GM12878 (cell line): ENCODE data around the gene ZBTB16. TPM values are rescaled to one million over a fixed set of nuclear protein-coding genes. Genes with fewer than 3 reads are reported as not detected.

Source experiments
- ATAC-seq: fragments of 200-7000 bp; cut with Tn5 transposase; 3 replicates; pipeline ENCODE4 v1.9.1; 2020; ENCODE audit warnings: mild to moderate bottlenecking, moderate library complexity
- BruUV-seq: library from RNA; stranded (reverse); fragments of 400-500 nt; replicated peaks from 2 replicates; lab custom pipeline; 2021; lab: Mats Ljungman, UMichigan
- CTCF ChIA-PET: fragments of 300-600 bp; sonication (Branson Sonifier 250); formaldehyde crosslinking; extraction: SDS; loops from one replicate; lab custom pipeline; 2021; ENCODE audit warnings: inconsistent platforms; lab: Yijun Ruan, JAX
- POLR2A ChIA-PET: fragments of 350-600 bp; formaldehyde crosslinking; extraction: SDS; loops from one replicate; lab custom pipeline; 2021; ENCODE audit warnings: inconsistent platforms; lab: Charles Lee
- RAD21 ChIA-PET: fragments of 300-600 bp; sonication (Branson Sonifier 250); formaldehyde crosslinking; loops from one replicate; lab custom pipeline; 2023; ENCODE audit warnings: antibody characterized with exemption; ENCODE audit not compliant: unreplicated experiment; lab: Charles Lee
- SMC1A ChIA-PET: fragments of 300-600 bp; sonication (Branson Sonifier 250); formaldehyde crosslinking; loops from one replicate; lab custom pipeline; 2023; ENCODE audit not compliant: unreplicated experiment, uncharacterized antibody; lab: Charles Lee
- DNase-seq: peaks from one replicate; pipeline ENCODE4 v3.0.0-alpha.2; 2011; ENCODE audit warnings: low read depth, low spot score
- FAIRE-seq: peaks from 3 replicates; lab custom pipeline; 2011; peaks lifted over from hg19 to GRCh38; lab: Jason Lieb, UNC
- H2AFZ ChIP-seq: 2 replicates; pipeline ENCODE4 v1.6.0; 2011; ENCODE audit warnings: low read depth, low read length, control low read depth; ENCODE audit not compliant: control insufficient read depth
- H3K27ac ChIP-seq: 2 replicates; pipeline ENCODE4 v1.5.1; 2011; ENCODE audit warnings: control low read depth; ENCODE audit not compliant: control insufficient read depth, insufficient read depth
- H3K27me3 ChIP-seq, 2 experiments: replicated peaks in 1 of 2; 2 replicates each; pipeline versions ENCODE4 v1.6.0 to v1.6.1; 2011; ENCODE audit warnings: low read length in 1 of 2; ENCODE audit not compliant: control insufficient read depth in 2 of 2, insufficient read depth in 2 of 2
- H3K36me3 ChIP-seq, 2 experiments: 2 replicates each; pipeline ENCODE4 v1.5.1; 2011; ENCODE audit warnings: low read length in 1 of 2; ENCODE audit not compliant: control insufficient read depth in 2 of 2, insufficient read depth in 2 of 2
- H3K4me1 ChIP-seq: 2 replicates; pipeline ENCODE4 v1.6.1; 2011; ENCODE audit warnings: mild to moderate bottlenecking, low read length, moderate library complexity, mixed read lengths; ENCODE audit not compliant: control insufficient read depth, insufficient read depth
- H3K4me2 ChIP-seq: 2 replicates; pipeline ENCODE4 v1.6.0; 2011; ENCODE audit warnings: control low read depth; ENCODE audit not compliant: control insufficient read depth, insufficient read depth
- H3K4me3 ChIP-seq: fragments of 200-600 bp; sonication (generic); 2 replicates; pipeline ENCODE4 v1.5.1; 2016
- H3K79me2 ChIP-seq: 2 replicates; pipeline ENCODE4 v1.6.0; 2011; ENCODE audit warnings: low read length; ENCODE audit not compliant: control insufficient read depth, insufficient read depth
- H3K9ac ChIP-seq: 2 replicates; pipeline ENCODE4 v1.8.0; 2011; ENCODE audit warnings: low read length, control low read depth, mixed read lengths; ENCODE audit not compliant: control insufficient read depth, insufficient read depth
- H3K9me3 ChIP-seq: replicated peaks from 3 replicates; pipeline ENCODE4 v1.5.1; 2011; ENCODE audit warnings: mild to moderate bottlenecking, low read length; ENCODE audit not compliant: control insufficient read depth, insufficient read depth
- H4K20me1 ChIP-seq: 2 replicates; pipeline ENCODE4 v1.6.0; 2011; ENCODE audit not compliant: control insufficient read depth, insufficient read depth
- BHLHE40 ChIP-seq, 2 experiments: fragments of 450-650 bp in 1 of 2; IDR thresholded peaks; 2 replicates each; pipeline ENCODE4 v1.6.1; 2011 to 2017; ENCODE audit warnings: low read depth in 2 of 2, borderline replicate concordance in 1 of 2, improper control_type of control experiment in 1 of 2, low read length in 1 of 2, mild to moderate bottlenecking in 1 of 2
- ETV6 ChIP-seq, 2 experiments: fragments of 450-650 bp in 1 of 2; IDR thresholded peaks in 1 of 2; conservative IDR thresholded peaks in 1 of 2; 2 replicates each; pipeline ENCODE4 v1.6.1; 2014; ENCODE audit warnings: antibody characterized with exemption in 1 of 2, borderline replicate concordance in 1 of 2, low read depth in 1 of 2, mild to moderate bottlenecking in 1 of 2, moderate library complexity in 1 of 2
- GATAD2B ChIP-seq: fragments of 450-650 bp; conservative IDR thresholded peaks from 2 replicates; pipeline ENCODE4 v1.6.1; 2017; ENCODE audit warnings: low read depth, mild to moderate bottlenecking, moderate library complexity
- HDGF ChIP-seq: fragments of 450-650 bp; IDR thresholded peaks from 2 replicates; pipeline ENCODE4 v1.6.1; 2016; ENCODE audit warnings: antibody characterized with exemption
- JUND ChIP-seq: IDR thresholded peaks from 2 replicates; pipeline ENCODE4 v1.6.1; 2012; ENCODE audit warnings: low read depth, mild to moderate bottlenecking, low read length, improper control_type of control experiment, moderate library complexity
- MYC ChIP-seq: IDR thresholded peaks from 2 replicates; pipeline ENCODE4 v1.6.1; 2011; ENCODE audit warnings: mild to moderate bottlenecking, low read length, moderate library complexity, inconsistent platforms; ENCODE audit not compliant: insufficient read depth, insufficient replicate concordance, insufficient read length, severe bottlenecking
- PAX5 ChIP-seq: IDR thresholded peaks from 2 replicates; pipeline ENCODE4 v1.6.1; 2011; ENCODE audit warnings: low read depth, low read length, borderline replicate concordance
- PAX8 ChIP-seq: fragments of 450-650 bp; IDR thresholded peaks from 2 replicates; pipeline ENCODE4 v1.6.1; 2017; ENCODE audit warnings: mild to moderate bottlenecking, moderate library complexity
- POLR2AphosphoS2 ChIP-seq: IDR thresholded peaks from 2 replicates; pipeline ENCODE4 v1.6.1; 2011; ENCODE audit warnings: low read depth, mild to moderate bottlenecking, low read length, improper control_type of control experiment, moderate library complexity
- POLR2AphosphoS5 ChIP-seq: IDR thresholded peaks from 2 replicates; pipeline ENCODE4 v1.6.1; 2011; ENCODE audit warnings: mild to moderate bottlenecking, low read length, inconsistent platforms
- RAD21 ChIP-seq: IDR thresholded peaks from 2 replicates; pipeline ENCODE4 v1.6.1; 2011; ENCODE audit warnings: mild to moderate bottlenecking, low read depth, low read length, moderate library complexity; ENCODE audit not compliant: insufficient read depth
- RAD51 ChIP-seq: fragments of 450-650 bp; IDR thresholded peaks from 2 replicates; pipeline ENCODE4 v1.6.1; 2016; ENCODE audit warnings: moderate library complexity, mild to moderate bottlenecking, inconsistent platforms
- SMARCA5 ChIP-seq: fragments of 450-650 bp; IDR thresholded peaks from 2 replicates; pipeline ENCODE4 v1.6.1; 2017; ENCODE audit warnings: mild to moderate bottlenecking
- SPI1 ChIP-seq: IDR thresholded peaks from 2 replicates; pipeline ENCODE4 v1.6.1; 2011; ENCODE audit warnings: low read depth, mild to moderate bottlenecking, low read length, moderate library complexity, borderline replicate concordance; ENCODE audit not compliant: insufficient read depth
- STAT3 ChIP-seq: IDR thresholded peaks from 2 replicates; pipeline ENCODE4 v1.6.1; 2011; ENCODE audit warnings: low read depth, low read length, improper control_type of control experiment
- WRNIP1 ChIP-seq: IDR thresholded peaks from 2 replicates; pipeline ENCODE4 v1.6.1; 2011; ENCODE audit warnings: low read depth, low read length, improper control_type of control experiment, borderline replicate concordance
- ZSCAN29 ChIP-seq: fragments of 450-650 bp; IDR thresholded peaks from 2 replicates; pipeline ENCODE4 v1.6.1; 2017; ENCODE audit warnings: mild to moderate bottlenecking, moderate library complexity
- WGBS: methylation state at CpG from one replicate; pipeline ENCODE4 v1.1.6; 2016; ENCODE audit warnings: low lambda C conversion rate; ENCODE audit not compliant: insufficient replicate concordance, insufficient coverage; ENCODE audit errors: missing lambda C conversion rate; 5-methylcytosine and 5-hydroxymethylcytosine counted together
- in situ Hi-C: fragments of 300-500 bp; cut with MboI; formaldehyde crosslinking; loops from 9 replicates; pipeline ENCODE4 v1.14.3; 2018; ENCODE audit warnings: mixed read lengths
- intact Hi-C: fragments of 100-400 bp; cut with micrococcal nuclease; formaldehyde crosslinking; loops from one replicate; pipeline ENCODE4 v1.14.2; 2022; ENCODE audit not compliant: unreplicated experiment
- polyA plus RNA-seq, 11 experiments: library from polyadenylated mRNA; depleted of rRNA in 4 of 11; unstranded in 6 of 11; stranded (reverse) in 5 of 11; fragments of >200 nt; fragmentation: Nextera tagmentation in 4 of 11; fragmentation: Illumina TruSeq in 1 of 11; extraction: Ambion mirVana in 4 of 11; extraction: Trizol in 1 of 11; gene quantifications; 1 replicate in 1 of 11; 2 replicates in 10 of 11; pipeline versions ENCODE4 v1.2.1 to v1.2.3, GENCODE V29; 2011 to 2016; ENCODE audit warnings: inconsistent platforms in 2 of 11, missing spikeins in 2 of 11, low read depth in 1 of 11
- total RNA-seq, 4 experiments: library from RNA; depleted of rRNA in 3 of 4; stranded (reverse); fragments of >200 nt in 3 of 4; fragmentation: Illumina TruSeq in 1 of 4; extraction: Trizol in 1 of 4; gene quantifications; 2 replicates each; pipeline versions ENCODE4 v1.2.1 to v1.2.3, GENCODE V29; 2013 to 2021
- TF ChIP-seq, protein P1 (sequence below): fragments of 450-650 bp; IDR thresholded peaks from 2 replicates; pipeline ENCODE4 v1.6.1; 2016; ENCODE audit warnings: mild to moderate bottlenecking, moderate library complexity, borderline replicate concordance

The ZBTB16 gene
- total and polyA plus RNA-seq, 10 of the 15 experiments (the other 5 are each of a cell fraction or from before 2014, with no cell fraction given): 0.38 TPM; not detected in 9

DNA sequence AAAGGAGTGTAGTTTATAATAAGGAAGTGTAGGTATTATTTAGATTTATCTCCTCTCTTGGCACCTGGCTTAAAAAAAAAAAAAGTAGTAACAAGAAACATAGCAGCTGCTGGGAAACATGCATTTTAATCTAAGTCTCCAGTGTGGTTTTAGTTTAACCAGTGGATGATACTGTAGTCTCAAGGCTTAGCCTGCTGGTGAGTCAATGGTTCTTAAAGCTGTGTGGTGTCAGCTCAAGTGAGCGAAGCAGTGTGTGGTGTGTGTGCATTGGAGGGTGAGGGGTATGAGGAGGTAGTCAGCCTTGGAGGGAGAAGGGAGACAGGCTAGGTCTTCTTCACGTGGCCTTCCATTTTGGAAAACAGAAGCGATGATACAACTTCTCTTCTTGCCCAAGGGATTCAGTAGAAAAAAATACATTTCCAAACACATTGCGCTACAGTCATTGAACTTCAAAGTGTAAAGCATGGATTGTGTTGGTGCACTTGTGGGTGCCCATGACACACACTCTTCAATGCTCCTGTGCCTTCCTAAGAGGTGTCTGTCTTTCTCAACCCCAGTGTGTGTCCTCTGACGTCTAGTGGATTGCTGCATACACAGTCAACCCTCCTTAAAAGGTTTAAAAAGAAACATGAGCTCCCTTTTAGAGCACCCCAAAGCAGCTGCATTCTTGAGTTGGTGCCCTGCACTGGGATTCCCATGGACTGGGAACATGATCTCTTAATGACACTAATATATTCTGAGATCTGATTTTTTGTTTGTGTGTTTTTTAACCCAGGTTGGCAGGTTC is 40.1 kb downstream of the ZBTB16 start:
- FAIRE-seq: no peak
- no peak for DNase-seq

More for the DNA sequence above, 40.1 kb downstream of the ZBTB16 start:
- no peak overlapping the region for H3K4me2 ChIP-seq
- H3K27me3 ChIP-seq: peaks cover 1 to 7% of the 10 kb centered on the region in 2 experiments; a peak in 3 of 4 replicates
- H4K20me1 ChIP-seq: no peaks in the 10 kb centered on the region
- 20% methylated on average over 5 of the region's 5 CpGs for WGBS
- no peak overlapping the region for H3K27ac ChIP-seq
- ATAC-seq: no peak
- no peaks in the 10 kb centered on the region for H3K79me2 ChIP-seq
- H3K4me1 ChIP-seq: no peaks in the 10 kb centered on the region
- no peaks in the 10 kb centered on the region for H3K36me3 ChIP-seq
- ChIA-PET RAD21 (no interaction called here), SMC1A (no interaction called here), CTCF (interaction anchor here (0.6 kb wide), 1 partner anchor 114 kb away, joined by 3 read pairs; no protein-coding TSS in a partner anchor), POLR2A (no interaction called here)
- H3K4me3 ChIP-seq: no peak overlapping the region
- intact Hi-C loops: no loop called here
- in situ Hi-C loops: no loop called here
- TF ChIP-seq ETV6 (conservative IDR thresholded peaks at IDR 0.05 in 1 of 2, IDR thresholded peaks at IDR 0.05 in 1 of 2; ENCODE audit: borderline replicate concordance in 1 of 2, low read depth in 1 of 2): no peak
- TF ChIP-seq BHLHE40 (IDR thresholded peaks at IDR 0.05; ENCODE audit: borderline replicate concordance in 1 of 2, low read depth in 2 of 2, low read length in 1 of 2): no peak
- TF ChIP-seq SPI1: no peak
- TF ChIP-seq SMARCA5: no peak
- no peak for TF ChIP-seq WRNIP1
- no peak for TF ChIP-seq PAX8
- no peak for TF ChIP-seq STAT3
- no peak for TF ChIP-seq RAD51
- no peak for TF ChIP-seq ZSCAN29
- TF ChIP-seq, protein P1, sequence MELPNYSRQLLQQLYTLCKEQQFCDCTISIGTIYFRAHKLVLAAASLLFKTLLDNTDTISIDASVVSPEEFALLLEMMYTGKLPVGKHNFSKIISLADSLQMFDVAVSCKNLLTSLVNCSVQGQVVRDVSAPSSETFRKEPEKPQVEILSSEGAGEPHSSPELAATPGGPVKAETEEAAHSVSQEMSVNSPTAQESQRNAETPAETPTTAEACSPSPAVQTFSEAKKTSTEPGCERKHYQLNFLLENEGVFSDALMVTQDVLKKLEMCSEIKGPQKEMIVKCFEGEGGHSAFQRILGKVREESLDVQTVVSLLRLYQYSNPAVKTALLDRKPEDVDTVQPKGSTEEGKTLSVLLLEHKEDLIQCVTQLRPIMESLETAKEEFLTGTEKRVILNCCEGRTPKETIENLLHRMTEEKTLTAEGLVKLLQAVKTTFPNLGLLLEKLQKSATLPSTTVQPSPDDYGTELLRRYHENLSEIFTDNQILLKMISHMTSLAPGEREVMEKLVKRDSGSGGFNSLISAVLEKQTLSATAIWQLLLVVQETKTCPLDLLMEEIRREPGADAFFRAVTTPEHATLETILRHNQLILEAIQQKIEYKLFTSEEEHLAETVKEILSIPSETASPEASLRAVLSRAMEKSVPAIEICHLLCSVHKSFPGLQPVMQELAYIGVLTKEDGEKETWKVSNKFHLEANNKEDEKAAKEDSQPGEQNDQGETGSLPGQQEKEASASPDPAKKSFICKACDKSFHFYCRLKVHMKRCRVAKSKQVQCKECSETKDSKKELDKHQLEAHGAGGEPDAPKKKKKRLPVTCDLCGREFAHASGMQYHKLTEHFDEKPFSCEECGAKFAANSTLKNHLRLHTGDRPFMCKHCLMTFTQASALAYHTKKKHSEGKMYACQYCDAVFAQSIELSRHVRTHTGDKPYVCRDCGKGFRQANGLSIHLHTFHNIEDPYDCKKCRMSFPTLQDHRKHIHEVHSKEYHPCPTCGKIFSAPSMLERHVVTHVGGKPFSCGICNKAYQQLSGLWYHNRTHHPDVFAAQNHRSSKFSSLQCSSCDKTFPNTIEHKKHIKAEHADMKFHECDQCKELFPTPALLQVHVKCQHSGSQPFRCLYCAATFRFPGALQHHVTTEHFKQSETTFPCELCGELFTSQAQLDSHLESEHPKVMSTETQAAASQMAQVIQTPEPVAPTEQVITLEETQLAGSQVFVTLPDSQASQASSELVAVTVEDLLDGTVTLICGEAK: no peak
- no peak for TF ChIP-seq HDGF
- TF ChIP-seq POLR2AphosphoS5: no peak
- no peak for TF ChIP-seq JUND
- no peak for TF ChIP-seq POLR2AphosphoS2
- no peak for TF ChIP-seq PAX5
- no peak for TF ChIP-seq MYC
- no peak for TF ChIP-seq RAD21
- TF ChIP-seq GATAD2B: no peak
- no peak overlapping the region for H3K9ac ChIP-seq
- BruUV-seq: no TSS peak
- no peaks in the 10 kb centered on the region for H3K9me3 ChIP-seq
- no peak overlapping the region for H2AFZ ChIP-seq
